ENCODE results near the gene PLXNA1.

GRCh38 chr3:126990890-126991289 is 8.0 kb downstream of the PLXNA1 start:
- TF ChIP-seq CTCF (IDR thresholded peaks at IDR 0.05) = no peak
- no peak for TF ChIP-seq POLR2A (IDR thresholded peaks at IDR 0.05)

All from esophagus squamous epithelium (tissue), 4 donors.